Liver (tissue), 9 donors: ENCODE results near the gene F13A1. TPM values are rescaled to one million over a fixed set of nuclear protein-coding genes. Genes with fewer than 3 reads are reported as not detected.

Experiments
- DNase-seq: peaks from one replicate; pipeline ENCODE4 v3.0.0-alpha.2; 2017; ENCODE audit warnings: low spot score
- H3K27ac ChIP-seq, 2 donors: one replicate each; pipeline ENCODE4 v1.7.0; 2013; ENCODE audit warnings: inconsistent platforms in 2 of 2, low read length in 2 of 2, control low read depth in 1 of 2, low read depth in 1 of 2, mild to moderate bottlenecking in 1 of 2
- H3K27me3 ChIP-seq, 4 donors: one replicate each; pipeline versions ENCODE4 v1.6.1 to v1.7.0; 2013; ENCODE audit warnings: low read length in 3 of 4, inconsistent platforms in 1 of 4, mild to moderate bottlenecking in 1 of 4, moderate library complexity in 1 of 4; ENCODE audit not compliant: control insufficient read depth in 4 of 4, insufficient read depth in 4 of 4
- H3K36me3 ChIP-seq, 4 donors: one replicate each; pipeline versions ENCODE4 v1.6.1 to v1.7.0; 2013; ENCODE audit warnings: low read length in 3 of 4, mild to moderate bottlenecking in 3 of 4, low read depth in 1 of 4, moderate library complexity in 1 of 4; ENCODE audit not compliant: control insufficient read depth in 4 of 4, insufficient read depth in 3 of 4
- H3K4me1 ChIP-seq, 4 donors: one replicate each; pipeline versions ENCODE4 v1.6.1 to v1.7.0; 2013; ENCODE audit warnings: low read length in 3 of 4, mild to moderate bottlenecking in 3 of 4, moderate library complexity in 1 of 4; ENCODE audit not compliant: control insufficient read depth in 4 of 4, insufficient read depth in 4 of 4
- H3K4me3 ChIP-seq, 3 donors: one replicate each; pipeline versions ENCODE4 v1.6.1 to v1.7.0; 2013; ENCODE audit warnings: low read length in 3 of 3, control low read depth in 1 of 3, low read depth in 1 of 3, mild to moderate bottlenecking in 1 of 3
- H3K9ac ChIP-seq, 2 donors: one replicate each; pipeline ENCODE4 v1.7.0; 2013; ENCODE audit warnings: low read length in 2 of 2, mild to moderate bottlenecking in 2 of 2, moderate library complexity in 2 of 2, control low read depth in 1 of 2, low read depth in 1 of 2
- H3K9me3 ChIP-seq, 4 donors: one replicate each; pipeline versions ENCODE4 v1.6.1 to v1.7.0; 2013; ENCODE audit warnings: low read length in 3 of 4; ENCODE audit not compliant: control insufficient read depth in 4 of 4
- FOXA1 ChIP-seq: IDR thresholded peaks from 2 replicates; pipeline ENCODE4 v1.6.1; 2016; ENCODE audit warnings: antibody characterized with exemption
- GABPA ChIP-seq, 2 donors: IDR thresholded peaks in 1 of 2; conservative IDR thresholded peaks in 1 of 2; 2 replicates each; pipeline ENCODE4 v1.6.1; 2016; ENCODE audit warnings: antibody characterized with exemption in 2 of 2, mild to moderate bottlenecking in 1 of 2, moderate library complexity in 1 of 2
- HNF4A ChIP-seq, 2 donors: conservative IDR thresholded peaks; 2 replicates each; pipeline ENCODE4 v1.6.1; 2016; ENCODE audit warnings: antibody characterized with exemption in 2 of 2, mild to moderate bottlenecking in 2 of 2
- HNF4G ChIP-seq: IDR thresholded peaks from 2 replicates; pipeline ENCODE4 v1.6.1; 2016; ENCODE audit warnings: antibody characterized with exemption
- RAD21 ChIP-seq, 2 donors: IDR thresholded peaks; 2 replicates each; pipeline ENCODE4 v1.6.1; 2016; ENCODE audit warnings: antibody characterized with exemption in 2 of 2, mild to moderate bottlenecking in 2 of 2
- RXRA ChIP-seq, 2 donors: IDR thresholded peaks; 2 replicates each; pipeline ENCODE4 v1.6.1; 2017 to 2018; ENCODE audit warnings: antibody characterized with exemption in 2 of 2, mild to moderate bottlenecking in 1 of 2
- SP1 ChIP-seq: IDR thresholded peaks from 2 replicates; pipeline ENCODE4 v1.6.1; 2018; ENCODE audit warnings: antibody characterized with exemption, mild to moderate bottlenecking
- TAF1 ChIP-seq: conservative IDR thresholded peaks from 2 replicates; pipeline ENCODE4 v1.6.1; 2016; ENCODE audit warnings: antibody characterized with exemption, mild to moderate bottlenecking
- WGBS: extraction: QIAGEN DNeasy Blood & Tissue Kit; methylation state at CpG from one replicate; pipeline ENCODE4 v1.1.7; 2013; 5-methylcytosine and 5-hydroxymethylcytosine counted together
- polyA plus RNA-seq, 2 donors: library from polyadenylated mRNA; stranded (reverse) in 1 of 2; unstranded in 1 of 2; fragments of 200-250 nt in 1 of 2; fragments of >200 nt in 1 of 2; fragmentation: Nextera tagmentation in 1 of 2; extraction: Ambion mirVana in 1 of 2; gene quantifications; one replicate each; pipeline versions ENCODE4 v1.2.1 to v1.2.3, GENCODE V29; 2013 to 2015
- total RNA-seq, 2 donors: library from RNA; depleted of rRNA; stranded (reverse); fragments of >200 nt; gene quantifications; one replicate each; pipeline ENCODE4 v1.2.3, GENCODE V29; 2014
- TF ChIP-seq, protein P1 (sequence below): IDR thresholded peaks from 2 replicates; pipeline ENCODE4 v1.6.1; 2016; ENCODE audit warnings: antibody characterized with exemption, mild to moderate bottlenecking
- TF ChIP-seq, protein P2 (sequence below): IDR thresholded peaks from 2 replicates; pipeline ENCODE4 v1.6.1; 2016; ENCODE audit warnings: antibody characterized with exemption
- TF ChIP-seq, protein P3 (sequence below): IDR thresholded peaks from 2 replicates; pipeline ENCODE4 v1.6.1; 2016; ENCODE audit warnings: antibody characterized with exemption
- TF ChIP-seq, protein P4 (sequence below): IDR thresholded peaks from 2 replicates; pipeline ENCODE4 v1.6.1; 2016; ENCODE audit warnings: antibody characterized with exemption
- TF ChIP-seq, protein P5 (sequence below): fragments of 150-350 bp; IDR thresholded peaks from 2 replicates; pipeline ENCODE4 v1.5.1; 2017; ENCODE audit warnings: improper control_type of control experiment, low read depth, low read length; ENCODE audit not compliant: missing input control
- donor health status: healthy.
- donor health status: healthy.
- donor health status: healthy.
- donor health status: healthy.
- donor health status: healthy.

The F13A1 gene
- total RNA-seq (10 to 100 TPM in 1 of 2 donors, 1 to 10 TPM in 1; 4.9 to 18.3 TPM), polyA plus RNA-seq (1 to 10 TPM in 1 of 2 donors, under 1 TPM in 1; 0.46 to 5.3 TPM)

DNA sequence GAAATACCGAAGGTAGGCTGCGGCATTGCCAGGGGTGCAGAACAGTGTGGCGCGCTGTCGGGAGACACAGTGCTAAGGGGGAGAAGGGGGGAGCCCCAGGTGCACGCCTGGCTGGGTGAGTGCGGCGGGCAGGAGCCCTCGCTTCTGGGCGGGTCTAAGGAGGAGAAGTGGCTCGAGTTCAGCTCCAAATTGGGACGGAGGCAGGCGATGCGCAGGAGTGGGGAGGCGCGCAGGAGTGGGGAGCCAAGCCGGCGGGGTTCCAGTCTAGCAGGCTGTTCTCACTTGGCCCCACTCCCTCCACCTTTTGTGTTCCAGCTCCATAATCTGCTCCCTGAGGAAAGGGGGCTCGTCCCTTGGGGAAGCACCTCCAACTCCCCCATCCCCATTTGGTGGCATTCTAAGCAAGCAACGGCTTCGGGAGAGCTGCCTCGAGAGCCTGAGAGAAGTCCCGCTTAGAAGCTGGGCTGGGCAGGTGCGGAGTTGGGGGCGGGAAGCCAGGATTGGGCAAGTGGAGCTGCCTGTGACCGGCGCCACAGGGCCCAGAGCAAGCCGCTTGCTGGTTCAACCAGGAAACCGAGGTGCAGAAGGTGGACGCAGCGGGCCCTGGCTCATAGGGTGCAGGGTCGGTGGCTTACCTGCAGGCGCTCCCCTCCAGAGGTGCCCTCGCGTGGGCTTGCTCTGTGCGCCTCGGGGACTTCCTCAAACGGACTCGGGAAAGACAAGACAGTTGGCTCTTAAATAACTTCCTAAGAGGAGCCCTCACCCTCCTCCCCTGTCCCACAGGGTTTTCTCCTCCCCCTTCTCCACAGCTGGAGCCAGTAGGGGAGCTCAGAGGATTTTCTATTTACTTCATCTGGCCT, at the start of gene F13A1:
Gene F13A1 (minus strand): TSS at position 711 of the 860 bp plus-strand sequence. CDS start 1,998 bp downstream, outside the sequence.
- Histone ChIP-seq H3K36me3 (no peaks in the 10 kb centered on the region), H3K9ac (no peak within 1 kb of the TSS), H3K27me3 (peaks cover 0 to 9% (median 1%) of the 10 kb centered on the region in 4 donors), H3K4me1 (peaks cover 0 to 4% (median 0%) of the 10 kb centered on the region in 4 donors), H3K4me3 (peak within 1 kb of the TSS in 1 of 3 donors; percentile 18), H3K9me3 (no peaks in the 10 kb centered on the region), H3K27ac (no peak within 1 kb of the TSS)
- WGBS = 5% methylated on average over 39 of the region's 39 CpGs
- TF ChIP-seq HNF4G = no peak
- TF ChIP-seq, protein P1, sequence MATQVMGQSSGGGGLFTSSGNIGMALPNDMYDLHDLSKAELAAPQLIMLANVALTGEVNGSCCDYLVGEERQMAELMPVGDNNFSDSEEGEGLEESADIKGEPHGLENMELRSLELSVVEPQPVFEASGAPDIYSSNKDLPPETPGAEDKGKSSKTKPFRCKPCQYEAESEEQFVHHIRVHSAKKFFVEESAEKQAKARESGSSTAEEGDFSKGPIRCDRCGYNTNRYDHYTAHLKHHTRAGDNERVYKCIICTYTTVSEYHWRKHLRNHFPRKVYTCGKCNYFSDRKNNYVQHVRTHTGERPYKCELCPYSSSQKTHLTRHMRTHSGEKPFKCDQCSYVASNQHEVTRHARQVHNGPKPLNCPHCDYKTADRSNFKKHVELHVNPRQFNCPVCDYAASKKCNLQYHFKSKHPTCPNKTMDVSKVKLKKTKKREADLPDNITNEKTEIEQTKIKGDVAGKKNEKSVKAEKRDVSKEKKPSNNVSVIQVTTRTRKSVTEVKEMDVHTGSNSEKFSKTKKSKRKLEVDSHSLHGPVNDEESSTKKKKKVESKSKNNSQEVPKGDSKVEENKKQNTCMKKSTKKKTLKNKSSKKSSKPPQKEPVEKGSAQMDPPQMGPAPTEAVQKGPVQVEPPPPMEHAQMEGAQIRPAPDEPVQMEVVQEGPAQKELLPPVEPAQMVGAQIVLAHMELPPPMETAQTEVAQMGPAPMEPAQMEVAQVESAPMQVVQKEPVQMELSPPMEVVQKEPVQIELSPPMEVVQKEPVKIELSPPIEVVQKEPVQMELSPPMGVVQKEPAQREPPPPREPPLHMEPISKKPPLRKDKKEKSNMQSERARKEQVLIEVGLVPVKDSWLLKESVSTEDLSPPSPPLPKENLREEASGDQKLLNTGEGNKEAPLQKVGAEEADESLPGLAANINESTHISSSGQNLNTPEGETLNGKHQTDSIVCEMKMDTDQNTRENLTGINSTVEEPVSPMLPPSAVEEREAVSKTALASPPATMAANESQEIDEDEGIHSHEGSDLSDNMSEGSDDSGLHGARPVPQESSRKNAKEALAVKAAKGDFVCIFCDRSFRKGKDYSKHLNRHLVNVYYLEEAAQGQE = no peak
- TF ChIP-seq RXRA (IDR thresholded peaks at IDR 0.05) = no peak
- TF ChIP-seq, protein P2, sequence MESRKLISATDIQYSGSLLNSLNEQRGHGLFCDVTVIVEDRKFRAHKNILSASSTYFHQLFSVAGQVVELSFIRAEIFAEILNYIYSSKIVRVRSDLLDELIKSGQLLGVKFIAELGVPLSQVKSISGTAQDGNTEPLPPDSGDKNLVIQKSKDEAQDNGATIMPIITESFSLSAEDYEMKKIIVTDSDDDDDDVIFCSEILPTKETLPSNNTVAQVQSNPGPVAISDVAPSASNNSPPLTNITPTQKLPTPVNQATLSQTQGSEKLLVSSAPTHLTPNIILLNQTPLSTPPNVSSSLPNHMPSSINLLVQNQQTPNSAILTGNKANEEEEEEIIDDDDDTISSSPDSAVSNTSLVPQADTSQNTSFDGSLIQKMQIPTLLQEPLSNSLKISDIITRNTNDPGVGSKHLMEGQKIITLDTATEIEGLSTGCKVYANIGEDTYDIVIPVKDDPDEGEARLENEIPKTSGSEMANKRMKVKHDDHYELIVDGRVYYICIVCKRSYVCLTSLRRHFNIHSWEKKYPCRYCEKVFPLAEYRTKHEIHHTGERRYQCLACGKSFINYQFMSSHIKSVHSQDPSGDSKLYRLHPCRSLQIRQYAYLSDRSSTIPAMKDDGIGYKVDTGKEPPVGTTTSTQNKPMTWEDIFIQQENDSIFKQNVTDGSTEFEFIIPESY = no peak
- no peak for TF ChIP-seq HNF4A (conservative IDR thresholded peaks at IDR 0.05)
- TF ChIP-seq, protein P3, sequence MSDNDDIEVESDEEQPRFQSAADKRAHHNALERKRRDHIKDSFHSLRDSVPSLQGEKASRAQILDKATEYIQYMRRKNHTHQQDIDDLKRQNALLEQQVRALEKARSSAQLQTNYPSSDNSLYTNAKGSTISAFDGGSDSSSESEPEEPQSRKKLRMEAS = no peak
- TF ChIP-seq GABPA (IDR thresholded peaks at IDR 0.05 in 1 of 2, conservative IDR thresholded peaks at IDR 0.05 in 1 of 2) = no peak
- no peak for TF ChIP-seq FOXA1
- TF ChIP-seq RAD21 (IDR thresholded peaks at IDR 0.05) = no peak
- TF ChIP-seq, protein P4, sequence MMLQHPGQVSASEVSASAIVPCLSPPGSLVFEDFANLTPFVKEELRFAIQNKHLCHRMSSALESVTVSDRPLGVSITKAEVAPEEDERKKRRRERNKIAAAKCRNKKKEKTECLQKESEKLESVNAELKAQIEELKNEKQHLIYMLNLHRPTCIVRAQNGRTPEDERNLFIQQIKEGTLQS = no peak
- TF ChIP-seq, protein P5, sequence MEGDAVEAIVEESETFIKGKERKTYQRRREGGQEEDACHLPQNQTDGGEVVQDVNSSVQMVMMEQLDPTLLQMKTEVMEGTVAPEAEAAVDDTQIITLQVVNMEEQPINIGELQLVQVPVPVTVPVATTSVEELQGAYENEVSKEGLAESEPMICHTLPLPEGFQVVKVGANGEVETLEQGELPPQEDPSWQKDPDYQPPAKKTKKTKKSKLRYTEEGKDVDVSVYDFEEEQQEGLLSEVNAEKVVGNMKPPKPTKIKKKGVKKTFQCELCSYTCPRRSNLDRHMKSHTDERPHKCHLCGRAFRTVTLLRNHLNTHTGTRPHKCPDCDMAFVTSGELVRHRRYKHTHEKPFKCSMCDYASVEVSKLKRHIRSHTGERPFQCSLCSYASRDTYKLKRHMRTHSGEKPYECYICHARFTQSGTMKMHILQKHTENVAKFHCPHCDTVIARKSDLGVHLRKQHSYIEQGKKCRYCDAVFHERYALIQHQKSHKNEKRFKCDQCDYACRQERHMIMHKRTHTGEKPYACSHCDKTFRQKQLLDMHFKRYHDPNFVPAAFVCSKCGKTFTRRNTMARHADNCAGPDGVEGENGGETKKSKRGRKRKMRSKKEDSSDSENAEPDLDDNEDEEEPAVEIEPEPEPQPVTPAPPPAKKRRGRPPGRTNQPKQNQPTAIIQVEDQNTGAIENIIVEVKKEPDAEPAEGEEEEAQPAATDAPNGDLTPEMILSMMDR = no peak
- no peak for TF ChIP-seq TAF1
- no peak for DNase-seq

DNA sequence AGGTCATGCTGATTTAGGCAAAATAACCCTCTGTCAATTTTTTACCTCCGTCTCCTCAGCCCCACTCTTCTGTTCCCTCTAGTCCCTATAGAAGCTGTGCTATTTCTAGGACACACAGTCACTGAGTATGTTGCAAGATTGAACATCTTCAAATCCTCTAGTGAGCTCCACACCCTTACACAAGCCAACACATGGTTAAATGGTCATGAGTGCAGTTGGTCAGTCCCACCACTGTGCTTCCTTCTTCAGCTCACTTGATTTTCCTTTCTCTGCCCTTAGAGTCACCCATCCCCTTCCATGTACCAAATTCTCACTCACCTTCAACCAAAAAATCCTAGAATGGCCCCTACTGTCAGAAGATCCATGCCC, 48.2 kb upstream of the F13A1 start:
- H3K9me3 ChIP-seq = no peaks in the 10 kb centered on the region

More for the DNA sequence above, 48.2 kb upstream of the F13A1 start:
- TF ChIP-seq, protein P3 = no peak
- TF ChIP-seq RXRA (IDR thresholded peaks at IDR 0.05) = no peak
- no peak for TF ChIP-seq HNF4G
- no peak for TF ChIP-seq SP1
- TF ChIP-seq, protein P4 = no peak
- TF ChIP-seq GABPA (IDR thresholded peaks at IDR 0.05 in 1 of 2, conservative IDR thresholded peaks at IDR 0.05 in 1 of 2) = no peak
- TF ChIP-seq HNF4A (conservative IDR thresholded peaks at IDR 0.05) = no peak
- Histone ChIP-seq H3K36me3 (no peaks in the 10 kb centered on the region), H3K27me3 (no peaks in the 10 kb centered on the region), H3K4me3 (no peak overlapping the region), H3K4me1 (no peaks in the 10 kb centered on the region), H3K9ac (no peak overlapping the region), H3K27ac (no peak overlapping the region)
- no peak for DNase-seq
- 80% methylated on average over 1 of the region's 1 CpG for WGBS
